Ramos (cell line): ENCODE measurements around the gene SEMA3D.
"Not testable (repeated sequence)": the region's sequence is repeated elsewhere in the genome, so short reads cannot be mapped to it uniquely, and the experiment has no call there.

Experiments used
- in situ Hi-C: fragments of 300-500 bp; cut with MboI; formaldehyde crosslinking; loops from one replicate; pipeline ENCODE4 v1.14.3; 2022; ENCODE audit warnings: low sequenced_read_pairs; ENCODE audit not compliant: unreplicated experiment

The SEMA3D gene

GRCh38 chr7:85011127-85011526 lies 175.7 kb downstream of the SEMA3D start:
- in situ Hi-C loops, result no loop called here

GRCh38 chr7:85010306-85010705 lies 176.6 kb downstream of the SEMA3D start:
- in situ Hi-C loops, result no loop called here

- in situ Hi-C loops, result no loop called here
Observed at GRCh38 chr7:85006754-85007153, 180.1 kb downstream of the SEMA3D start.

- in situ Hi-C loops, result no loop called here
Observed at GRCh38 chr7:85004402-85004801, 182.5 kb downstream of the SEMA3D start.

- in situ Hi-C loops, result no loop called here
Observed at GRCh38 chr7:85001495-85002345, 185.1 kb downstream of the SEMA3D start.

GRCh38 chr7:85000735-85001350 lies 186.0 kb downstream of the SEMA3D start:
- in situ Hi-C loops, result no loop called here

GRCh38 chr7:84999450-84999849 lies 187.4 kb downstream of the SEMA3D start:
- in situ Hi-C loops, result no loop called here

GRCh38 chr7:84998665-84999064 lies 188.2 kb downstream of the SEMA3D start:
- in situ Hi-C loops, result no loop called here

GRCh38 chr7:84997626-84998025 lies 189.2 kb downstream of the SEMA3D start:
- in situ Hi-C loops, result no loop called here

GRCh38 chr7:84992954-84993353 lies 193.9 kb downstream of the SEMA3D start:
- in situ Hi-C loops, result not testable (repeated sequence)

- in situ Hi-C loops, result no loop called here
Observed at GRCh38 chr7:84985073-84985784, 201.6 kb downstream of the SEMA3D start.

- in situ Hi-C loops, result no loop called here
Observed at GRCh38 chr7:84982199-84982598, 204.7 kb downstream of the SEMA3D start.

GRCh38 chr7:84981055-84981976 lies 205.5 kb downstream of the SEMA3D start:
- in situ Hi-C loops, result no loop called here

GRCh38 chr7:84975586-84976185 lies 211.2 kb downstream of the SEMA3D start:
- in situ Hi-C loops, result no loop called here

- in situ Hi-C loops, result no loop called here
Observed at GRCh38 chr7:84971360-84971759, 215.5 kb downstream of the SEMA3D start.

GRCh38 chr7:84970670-84971069 lies 216.2 kb downstream of the SEMA3D start:
- in situ Hi-C loops, result no loop called here

GRCh38 chr7:84953234-84953633 lies 233.6 kb downstream of the SEMA3D start:
- in situ Hi-C loops, result no loop called here

GRCh38 chr7:84950836-84951235 lies 236.0 kb downstream of the SEMA3D start:
- in situ Hi-C loops, result no loop called here

GRCh38 chr7:84949501-84949900 lies 237.4 kb downstream of the SEMA3D start:
- in situ Hi-C loops, result no loop called here

GRCh38 chr7:84949067-84949466 lies 237.8 kb downstream of the SEMA3D start:
- in situ Hi-C loops, result no loop called here
